ENCODE measurements around the gene LCE1C. TPM values are rescaled to one million over a fixed set of nuclear protein-coding genes. Genes with fewer than 3 reads are reported as not detected.

LCE1C gene
- total RNA-seq, 1 experiment from 2014 or later = not detected

GRCh38 chr1:152823294-152823693, 16.8 kb upstream of the LCE1C start:
- DNase-seq = no peak
- no peaks in the 10 kb centered on the region for H3K79me2 ChIP-seq (ENCODE audit: low read length)
- H3K27me3 ChIP-seq (ENCODE audit: low read length) = peaks cover 54% of the 10 kb centered on the region
- no peaks in the 10 kb centered on the region for H3K9me3 ChIP-seq (ENCODE audit: low read length)
- intact Hi-C loops (cut with micrococcal nuclease) = no loop called here
- no peak overlapping the region for H3K9ac ChIP-seq (ENCODE audit: low read length)
- H3F3A ChIP-seq (ENCODE audit: low read length, unreplicated experiment) = no peaks in the 10 kb centered on the region
- no peaks in the 10 kb centered on the region for H3K4me1 ChIP-seq (ENCODE audit: insufficient read depth, low read length)
- H3K9me2 ChIP-seq (replicated peaks; ENCODE audit: low read length) = no peaks in the 10 kb centered on the region
- no peak overlapping the region for H3K4me3 ChIP-seq (ENCODE audit: low read length)
- H3K27ac ChIP-seq (ENCODE audit: low read length) = no peak overlapping the region
- ATAC-seq = no peak
- no peak overlapping the region for H2AFZ ChIP-seq (ENCODE audit: low read length)
- H3K4me2 ChIP-seq (ENCODE audit: low read length) = no peak overlapping the region
- CTCF ChIA-PET = no interaction called here
- TF ChIP-seq CTCF (conservative IDR thresholded peaks at IDR 0.05; ENCODE audit: low read depth, low read length) (no peak), EZH2 (IDR thresholded peaks at IDR 0.05; ENCODE audit: low read length, unreplicated experiment) (no peak), EZH2phosphoT487 (IDR thresholded peaks at IDR 0.05; ENCODE audit: borderline replicate concordance, low read length) (no peak)
- no peaks in the 10 kb centered on the region for H4K20me1 ChIP-seq (ENCODE audit: low read length)
- POLR2A ChIA-PET (ENCODE audit: unreplicated experiment) = no interaction called here
- BruUV-seq (replicated peaks) = no TSS peak
- H3K36me3 ChIP-seq (ENCODE audit: low read depth, low read length) = no peaks in the 10 kb centered on the region

GRCh38 chr1:152817309-152817708, 10.9 kb upstream of the LCE1C start:
- H2AFZ ChIP-seq (ENCODE audit: low read length) = no peak overlapping the region
- no peak for TF ChIP-seq CTCF (conservative IDR thresholded peaks at IDR 0.05; ENCODE audit: low read depth, low read length)
- no peak for TF ChIP-seq EZH2phosphoT487 (IDR thresholded peaks at IDR 0.05; ENCODE audit: borderline replicate concordance, low read length)
- no peak overlapping the region for H3K27ac ChIP-seq (ENCODE audit: low read length)
- no peak overlapping the region for H3K9ac ChIP-seq (ENCODE audit: low read length)
- intact Hi-C loops (cut with micrococcal nuclease) = no loop called here
- H4K20me1 ChIP-seq (ENCODE audit: low read length) = no peaks in the 10 kb centered on the region
- ChIA-PET CTCF (no interaction called here), POLR2A (ENCODE audit: unreplicated experiment) (no interaction called here)
- peaks cover 21% of the 10 kb centered on the region for H3K27me3 ChIP-seq (ENCODE audit: low read length)
- no peak overlapping the region for H3K4me3 ChIP-seq (ENCODE audit: low read length)
- no peaks in the 10 kb centered on the region for H3F3A ChIP-seq (ENCODE audit: low read length, unreplicated experiment)
- ATAC-seq = no peak
- no peaks in the 10 kb centered on the region for H3K9me2 ChIP-seq (replicated peaks; ENCODE audit: low read length)
- H3K79me2 ChIP-seq (ENCODE audit: low read length) = no peaks in the 10 kb centered on the region
- no peaks in the 10 kb centered on the region for H3K4me1 ChIP-seq (ENCODE audit: insufficient read depth, low read length)
- no peaks in the 10 kb centered on the region for H3K9me3 ChIP-seq (ENCODE audit: low read length)
- no peak overlapping the region for H3K4me2 ChIP-seq (ENCODE audit: low read length)
- DNase-seq = peak; percentile 29
- no peaks in the 10 kb centered on the region for H3K36me3 ChIP-seq (ENCODE audit: low read depth, low read length)
- no TSS peak for BruUV-seq (replicated peaks)

- H3K27ac ChIP-seq (ENCODE audit: low read length) = no peak within 1 kb of the TSS
- H3K9ac ChIP-seq (ENCODE audit: low read length) = no peak within 1 kb of the TSS
- H4K20me1 ChIP-seq (ENCODE audit: low read length) = no peaks in the 10 kb centered on the region
- BruUV-seq (replicated peaks) = no TSS peak
- no peak for TF ChIP-seq CTCF (conservative IDR thresholded peaks at IDR 0.05; ENCODE audit: low read depth, low read length)
- no peak for TF ChIP-seq EZH2phosphoT487 (IDR thresholded peaks at IDR 0.05; ENCODE audit: borderline replicate concordance, low read length)
- no peak for TF ChIP-seq EZH2 (IDR thresholded peaks at IDR 0.05; ENCODE audit: low read length, unreplicated experiment)
- H3K4me1 ChIP-seq (ENCODE audit: insufficient read depth, low read length) = no peaks in the 10 kb centered on the region
- H3F3A ChIP-seq (ENCODE audit: low read length, unreplicated experiment) = no peaks in the 10 kb centered on the region
- H3K9me2 ChIP-seq (replicated peaks; ENCODE audit: low read length) = no peaks in the 10 kb centered on the region
- H3K9me3 ChIP-seq (ENCODE audit: low read length) = no peaks in the 10 kb centered on the region
- H3K27me3 ChIP-seq (ENCODE audit: low read length) = peaks cover 36% of the 10 kb centered on the region
- no peak within 1 kb of the TSS for H3K4me3 ChIP-seq (ENCODE audit: low read length)
- H2AFZ ChIP-seq (ENCODE audit: low read length) = no peak within 1 kb of the TSS
- ChIA-PET CTCF (no interaction called here), POLR2A (ENCODE audit: unreplicated experiment) (interaction anchor here (0.7 kb wide), 1 partner anchor 154 kb away, joined by 4 read pairs; no protein-coding TSS in a partner anchor)
- no peak within 1 kb of the TSS for H3K4me2 ChIP-seq (ENCODE audit: low read length)
- intact Hi-C loops (cut with micrococcal nuclease) = no loop called here
- no peaks in the 10 kb centered on the region for H3K79me2 ChIP-seq (ENCODE audit: low read length)
- DNase-seq (no peak), ATAC-seq (no peak)
- no peaks in the 10 kb centered on the region for H3K36me3 ChIP-seq (ENCODE audit: low read depth, low read length)
Measured at GRCh38 chr1:152811671-152812070, 5.2 kb upstream of the LCE1C start, which contains the start of gene LCE1B. TSS of gene LCE1B (plus strand) at chr1:152811971. CDS start at chr1:152812447, 476 bp downstream.

Measured in PC-3 (cell line).